HEK293T (cell line): ENCODE results near the gene TFIP11.

Source experiments
- CTCF ChIA-PET: fragments of 350-600 bp; formaldehyde crosslinking; extraction: SDS; loops from one replicate; lab custom pipeline; 2021; ENCODE audit warnings: antibody characterized with exemption, inconsistent platforms; lab: Yijun Ruan, JAX
- POLR2A ChIA-PET: fragments of 350-600 bp; formaldehyde crosslinking; extraction: SDS; loops from one replicate; lab custom pipeline; 2020; ENCODE audit warnings: antibody characterized with exemption, inconsistent platforms; lab: Yijun Ruan, JAX
- DNase-seq: peaks from one replicate; pipeline ENCODE4 v3.0.0; 2012; ENCODE audit warnings: mixed read lengths; ENCODE audit errors: extremely low spot score
- ARNT ChIP-seq: fragments of 450-650 bp; IDR thresholded peaks from 2 replicates; pipeline ENCODE4 v1.6.1; 2017; ENCODE audit warnings: mild to moderate bottlenecking
- BHLHE40 ChIP-seq: fragments of 450-650 bp; IDR thresholded peaks from 2 replicates; pipeline ENCODE4 v1.6.1; 2016; ENCODE audit warnings: mild to moderate bottlenecking, moderate library complexity, borderline replicate concordance
- CTBP1 ChIP-seq: fragments of 450-650 bp; IDR thresholded peaks from 2 replicates; pipeline ENCODE4 v1.6.1; 2016; ENCODE audit warnings: borderline replicate concordance
- ELF4 ChIP-seq: fragments of 450-650 bp; IDR thresholded peaks from 2 replicates; pipeline ENCODE4 v1.6.1; 2017; ENCODE audit warnings: antibody characterized with exemption
- FOXA1 ChIP-seq: fragments of 450-650 bp; IDR thresholded peaks from 2 replicates; pipeline ENCODE4 v1.6.1; 2016; ENCODE audit warnings: mild to moderate bottlenecking
- FOXK2 ChIP-seq: fragments of 450-650 bp; IDR thresholded peaks from 2 replicates; pipeline ENCODE4 v1.6.1; 2016; ENCODE audit warnings: mild to moderate bottlenecking
- FOXM1 ChIP-seq: fragments of 450-650 bp; IDR thresholded peaks from 2 replicates; pipeline ENCODE4 v1.6.1; 2017; ENCODE audit warnings: mild to moderate bottlenecking, borderline replicate concordance
- HDGF ChIP-seq: fragments of 450-650 bp; IDR thresholded peaks from 2 replicates; pipeline ENCODE4 v1.6.1; 2017; ENCODE audit warnings: antibody characterized with exemption, borderline replicate concordance
- L3MBTL2 ChIP-seq: fragments of 450-650 bp; conservative IDR thresholded peaks from 2 replicates; pipeline ENCODE4 v1.6.1; 2016; ENCODE audit warnings: mild to moderate bottlenecking
- LEF1 ChIP-seq: fragments of 450-650 bp; IDR thresholded peaks from 2 replicates; pipeline ENCODE4 v1.6.1; 2017; ENCODE audit warnings: mild to moderate bottlenecking, borderline replicate concordance
- NFRKB ChIP-seq: fragments of 450-650 bp; IDR thresholded peaks from 2 replicates; pipeline ENCODE4 v1.6.1; 2016; ENCODE audit warnings: mild to moderate bottlenecking, moderate library complexity
- PKNOX1 ChIP-seq: fragments of 450-650 bp; IDR thresholded peaks from 2 replicates; pipeline ENCODE4 v1.6.1; 2016
- SP1 ChIP-seq: fragments of 450-650 bp; IDR thresholded peaks from 2 replicates; pipeline ENCODE4 v1.6.1; 2017
- SUZ12 ChIP-seq: fragments of 450-650 bp; IDR thresholded peaks from 2 replicates; pipeline ENCODE4 v1.6.1; 2016; ENCODE audit warnings: mild to moderate bottlenecking
- TARDBP ChIP-seq: fragments of 450-650 bp; IDR thresholded peaks from 2 replicates; pipeline ENCODE4 v1.6.1; 2016
- ZNF384 ChIP-seq: fragments of 450-650 bp; IDR thresholded peaks from 2 replicates; pipeline ENCODE4 v1.6.1; 2016

TFIP11 gene

GRCh38 chr22:26546282-26546681 is 34.0 kb upstream of the TFIP11 start:
- ChIA-PET CTCF (no interaction called here), POLR2A (no interaction called here)
- DNase-seq = no peak
- TF ChIP-seq PKNOX1 = no peak
- no peak for TF ChIP-seq TARDBP
- TF ChIP-seq LEF1 = no peak
- no peak for TF ChIP-seq L3MBTL2
- TF ChIP-seq SP1 = no peak
- no peak for TF ChIP-seq FOXM1
- no peak for TF ChIP-seq ELF4
- TF ChIP-seq SUZ12 = no peak
- no peak for TF ChIP-seq ZNF384
- TF ChIP-seq BHLHE40 = no peak
- no peak for TF ChIP-seq NFRKB
- no peak for TF ChIP-seq FOXK2
- TF ChIP-seq HDGF = no peak
- TF ChIP-seq ARNT = no peak
- no peak for TF ChIP-seq CTBP1
- no peak for TF ChIP-seq FOXA1

- DNase-seq = no peak
- TF ChIP-seq ELF4 (no peak), TARDBP (no peak), SUZ12 (no peak), LEF1 (no peak), ZNF384 (no peak), HDGF (no peak), SP1 (no peak), NFRKB (no peak), FOXM1 (no peak), CTBP1 (no peak), ARNT (no peak), PKNOX1 (no peak)
- CTCF ChIA-PET = no interaction called here
- POLR2A ChIA-PET = no interaction called here
Observed at GRCh38 chr22:26545827-26546226, 33.6 kb upstream of the TFIP11 start.

- ChIA-PET POLR2A (no interaction called here), CTCF (no interaction called here)
- no peak for DNase-seq
- no peak for TF ChIP-seq ZNF384
- no peak for TF ChIP-seq PKNOX1
- no peak for TF ChIP-seq ELF4
- TF ChIP-seq CTBP1 = no peak
- no peak for TF ChIP-seq SUZ12
- TF ChIP-seq FOXM1 = no peak
- TF ChIP-seq FOXA1 = no peak
- no peak for TF ChIP-seq FOXK2
- TF ChIP-seq SP1 = no peak
- no peak for TF ChIP-seq ARNT
- no peak for TF ChIP-seq BHLHE40
- no peak for TF ChIP-seq LEF1
Observed at GRCh38 chr22:26545385-26545784, 33.1 kb upstream of the TFIP11 start.

GRCh38 chr22:26544489-26544888 is 32.2 kb upstream of the TFIP11 start:
- DNase-seq = no peak
- POLR2A ChIA-PET = no interaction called here
- CTCF ChIA-PET = no interaction called here
- no peak for TF ChIP-seq ELF4
- TF ChIP-seq L3MBTL2 = no peak
- no peak for TF ChIP-seq BHLHE40
- TF ChIP-seq LEF1 = no peak
- TF ChIP-seq PKNOX1 = no peak
- TF ChIP-seq TARDBP = no peak
- TF ChIP-seq FOXA1 = no peak
- TF ChIP-seq HDGF = no peak

- ChIA-PET CTCF (no interaction called here), POLR2A (no interaction called here)
- TF ChIP-seq TARDBP = no peak
- no peak for TF ChIP-seq ARNT
- TF ChIP-seq BHLHE40 = no peak
- no peak for TF ChIP-seq NFRKB
- no peak for TF ChIP-seq SP1
- no peak for TF ChIP-seq ELF4
- no peak for TF ChIP-seq L3MBTL2
- TF ChIP-seq CTBP1 = no peak
- TF ChIP-seq ZNF384 = no peak
- TF ChIP-seq FOXK2 = no peak
- no peak for TF ChIP-seq FOXM1
- TF ChIP-seq HDGF = no peak
- no peak for DNase-seq
Observed at GRCh38 chr22:26542831-26543230, 30.6 kb upstream of the TFIP11 start.
